GM18907 (cell line): ENCODE results near the gene SLC22A9.

ENCODE experiments used
- ATAC-seq: cut with Tn5 transposase; IDR thresholded peaks from one replicate; pipeline ENCODE4 v1.9.1; 2021; ENCODE audit warnings: mild to moderate bottlenecking, moderate library complexity; ENCODE audit not compliant: unreplicated experiment

Gene SLC22A9

GRCh38 chr11:63443714-63444113 is 74.1 kb downstream of the SLC22A9 start:
- no peak for ATAC-seq

GRCh38 chr11:63444160-63444559 is 74.6 kb downstream of the SLC22A9 start:
- ATAC-seq = no peak

GRCh38 chr11:63445118-63445517 is 75.5 kb downstream of the SLC22A9 start:
- ATAC-seq = no peak

GRCh38 chr11:63445720-63446119 is 76.1 kb downstream of the SLC22A9 start:
- ATAC-seq = no peak

GRCh38 chr11:63448646-63449045 is 79.1 kb downstream of the SLC22A9 start:
- ATAC-seq = no peak

- ATAC-seq = no peak
These were observed 90.0 kb downstream of the SLC22A9 start for GRCh38 chr11:63459586-63459985.
